ENCODE data around the gene GLI3. TPM values are rescaled to one million over a fixed set of nuclear protein-coding genes. Genes with fewer than 3 reads are reported as not detected.

GLI3 gene
- total and polyA plus RNA-seq, 10 of the 15 experiments (the other 5 are each of a cell fraction or from before 2014, with no cell fraction given) = 0.01 TPM; not detected in 8

DNA sequence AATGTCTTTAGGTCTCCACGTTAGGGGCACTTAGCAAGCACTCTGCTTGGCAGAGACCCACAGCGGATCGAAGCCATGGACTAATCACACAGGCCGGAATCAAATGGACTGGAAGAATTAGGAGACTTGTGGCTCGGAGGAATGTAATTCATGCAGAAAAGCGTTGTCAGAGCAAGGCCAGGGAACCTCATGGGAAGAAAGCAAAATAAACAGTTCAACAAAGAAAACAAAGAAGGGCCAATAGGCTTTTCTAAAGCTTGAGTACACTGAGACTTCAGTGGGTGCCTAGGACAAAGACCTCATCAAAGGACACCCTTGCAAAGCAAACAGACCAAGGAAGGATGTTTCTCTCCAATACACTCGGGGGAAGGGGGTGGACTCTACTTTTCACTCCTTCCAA, 171.1 kb downstream of the GLI3 start:
- H4K20me1 ChIP-seq (ENCODE audit: control insufficient read depth, insufficient read depth) = no peaks in the 10 kb centered on the region
- in situ Hi-C loops (cut with MboI) (no loop called here), intact Hi-C loops (cut with micrococcal nuclease; ENCODE audit: unreplicated experiment) (no loop called here)
- no peaks in the 10 kb centered on the region for H3K36me3 ChIP-seq (ENCODE audit: control insufficient read depth in 2 of 2, insufficient read depth in 2 of 2, low read length in 1 of 2)
- no peak for TF ChIP-seq HDGF (IDR thresholded peaks at IDR 0.05)
- no peak for TF ChIP-seq CEBPB (IDR thresholded peaks at IDR 0.05; ENCODE audit: borderline replicate concordance in 1 of 2, low read depth in 2 of 2, low read length in 2 of 2)
- 29% methylated on average over 7 of the region's 7 CpGs for WGBS (ENCODE audit: insufficient coverage, insufficient replicate concordance, low lambda C conversion rate, missing lambda C conversion rate)
- no TSS peak for BruUV-seq (replicated peaks)
- no peak overlapping the region for H3K9ac ChIP-seq (ENCODE audit: control insufficient read depth, insufficient read depth, low read length)
- H3K4me3 ChIP-seq = no peak overlapping the region
- no peaks in the 10 kb centered on the region for H3K79me2 ChIP-seq (ENCODE audit: control insufficient read depth, insufficient read depth, low read length)
- ChIA-PET POLR2A (no interaction called here), RAD21 (ENCODE audit: unreplicated experiment) (no interaction called here), SMC1A (ENCODE audit: uncharacterized antibody, unreplicated experiment) (no interaction called here), CTCF (no interaction called here)
- no peak for FAIRE-seq
- no peak overlapping the region for H3K27ac ChIP-seq (ENCODE audit: control insufficient read depth, insufficient read depth)
- no peaks in the 10 kb centered on the region for H3K4me1 ChIP-seq (ENCODE audit: control insufficient read depth, insufficient read depth, low read length)
- ATAC-seq = no peak
- H3K4me2 ChIP-seq (ENCODE audit: control insufficient read depth, insufficient read depth) = no peak overlapping the region
- DNase-seq (ENCODE audit: low read depth, low spot score) = no peak
- no peak overlapping the region for H2AFZ ChIP-seq (ENCODE audit: control insufficient read depth, low read depth, low read length)
- H3K9me3 ChIP-seq (replicated peaks; ENCODE audit: control insufficient read depth, insufficient read depth, low read length) = no peaks in the 10 kb centered on the region
- H3K27me3 ChIP-seq (replicated peaks in 1 of 2; ENCODE audit: control insufficient read depth in 2 of 2, insufficient read depth in 2 of 2, low read length in 1 of 2) = no peaks in the 10 kb centered on the region

DNA sequence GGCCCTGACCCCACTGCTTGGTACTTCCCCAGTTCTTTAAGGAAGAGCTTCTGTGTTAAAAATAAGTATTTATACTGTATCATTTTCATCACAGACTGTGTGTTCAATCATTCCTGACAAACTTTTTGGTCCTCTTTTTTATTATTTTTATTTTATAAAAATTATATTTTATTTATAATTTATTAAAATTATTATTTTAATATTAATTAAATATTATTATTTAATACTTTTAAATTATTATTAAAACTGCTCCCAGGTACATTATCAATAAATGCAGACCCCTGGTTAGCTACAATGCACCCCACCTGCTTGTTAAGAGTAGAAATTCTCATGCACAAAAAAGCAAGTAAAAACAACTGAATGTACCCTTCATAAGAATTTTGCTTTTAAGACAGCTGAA, 172.0 kb downstream of the GLI3 start:
- FAIRE-seq = no peak
- TF ChIP-seq PAX5 (IDR thresholded peaks at IDR 0.05; ENCODE audit: borderline replicate concordance, low read depth, low read length) (no peak), SREBF1 (IDR thresholded peaks at IDR 0.05; ENCODE audit: low read length) (no peak), STAT3 (IDR thresholded peaks at IDR 0.05; ENCODE audit: low read depth, low read length) (no peak), SP1 (IDR thresholded peaks at IDR 0.05; ENCODE audit: low read depth, low read length) (no peak), JUNB (IDR thresholded peaks at IDR 0.05) (no peak), RELA (IDR thresholded peaks at IDR 0.05; ENCODE audit: borderline replicate concordance, partially characterized antibody) (no peak), HSF1 (IDR thresholded peaks at IDR 0.05; ENCODE audit: low read depth, low read length) (no peak), HDAC6 (IDR thresholded peaks at IDR 0.05; ENCODE audit: unreplicated experiment) (no peak), EED (IDR thresholded peaks at IDR 0.05; ENCODE audit: low read depth) (no peak), KAT2A (conservative IDR thresholded peaks at IDR 0.05; ENCODE audit: control insufficient read depth, low read depth, low read length) (no peak), ZNF274 (IDR thresholded peaks at IDR 0.05; ENCODE audit: insufficient read depth, insufficient read length) (no peak), SMC3 (IDR thresholded peaks at IDR 0.05; ENCODE audit: borderline replicate concordance, low read length) (no peak), BMI1 (IDR thresholded peaks at IDR 0.05; ENCODE audit: borderline replicate concordance) (no peak)
- TF ChIP-seq, protein P1, sequence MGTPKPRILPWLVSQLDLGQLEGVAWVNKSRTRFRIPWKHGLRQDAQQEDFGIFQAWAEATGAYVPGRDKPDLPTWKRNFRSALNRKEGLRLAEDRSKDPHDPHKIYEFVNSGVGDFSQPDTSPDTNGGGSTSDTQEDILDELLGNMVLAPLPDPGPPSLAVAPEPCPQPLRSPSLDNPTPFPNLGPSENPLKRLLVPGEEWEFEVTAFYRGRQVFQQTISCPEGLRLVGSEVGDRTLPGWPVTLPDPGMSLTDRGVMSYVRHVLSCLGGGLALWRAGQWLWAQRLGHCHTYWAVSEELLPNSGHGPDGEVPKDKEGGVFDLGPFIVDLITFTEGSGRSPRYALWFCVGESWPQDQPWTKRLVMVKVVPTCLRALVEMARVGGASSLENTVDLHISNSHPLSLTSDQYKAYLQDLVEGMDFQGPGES (IDR thresholded peaks at IDR 0.05) = no peak

More for the DNA sequence above, 172.0 kb downstream of the GLI3 start:
- Histone ChIP-seq H3K36me3 (ENCODE audit: control insufficient read depth in 2 of 2, insufficient read depth in 2 of 2, low read length in 1 of 2) (no peaks in the 10 kb centered on the region), H3K79me2 (ENCODE audit: control insufficient read depth, insufficient read depth, low read length) (no peaks in the 10 kb centered on the region), H3K4me2 (ENCODE audit: control insufficient read depth, insufficient read depth) (no peak overlapping the region), H3K27ac (ENCODE audit: control insufficient read depth, insufficient read depth) (no peak overlapping the region), H3K9ac (ENCODE audit: control insufficient read depth, insufficient read depth, low read length) (no peak overlapping the region), H3K27me3 (replicated peaks in 1 of 2; ENCODE audit: control insufficient read depth in 2 of 2, insufficient read depth in 2 of 2, low read length in 1 of 2) (no peaks in the 10 kb centered on the region), H2AFZ (ENCODE audit: control insufficient read depth, low read depth, low read length) (no peak overlapping the region), H4K20me1 (ENCODE audit: control insufficient read depth, insufficient read depth) (no peaks in the 10 kb centered on the region), H3K4me3 (no peak overlapping the region), H3K4me1 (ENCODE audit: control insufficient read depth, insufficient read depth, low read length) (no peaks in the 10 kb centered on the region), H3K9me3 (replicated peaks; ENCODE audit: control insufficient read depth, insufficient read depth, low read length) (no peaks in the 10 kb centered on the region)
- RAD21 ChIA-PET (ENCODE audit: unreplicated experiment) = no interaction called here
- ATAC-seq (no peak), DNase-seq (ENCODE audit: low read depth, low spot score) (no peak)
- intact Hi-C loops (cut with micrococcal nuclease; ENCODE audit: unreplicated experiment) = no loop called here
- in situ Hi-C loops (cut with MboI) = no loop called here
- SMC1A ChIA-PET (ENCODE audit: uncharacterized antibody, unreplicated experiment) = no interaction called here
- CTCF ChIA-PET = no interaction called here
- BruUV-seq (replicated peaks) = no TSS peak
- POLR2A ChIA-PET = no interaction called here

All from GM12878 (cell line).